ENCODE results near the gene TRAF3.
"Not testable (repeated sequence)": the region's sequence is repeated elsewhere in the genome, so short reads cannot be mapped to it uniquely, and the experiment has no call there.

The TRAF3 gene

GRCh38 chr14:102806447-102806846, 29.2 kb downstream of the TRAF3 start:
- DNase-seq (ENCODE audit: low spot score) = no peak

GRCh38 chr14:102807013-102807406, 29.8 kb downstream of the TRAF3 start:
- DNase-seq (ENCODE audit: low spot score) = no peak

DNA sequence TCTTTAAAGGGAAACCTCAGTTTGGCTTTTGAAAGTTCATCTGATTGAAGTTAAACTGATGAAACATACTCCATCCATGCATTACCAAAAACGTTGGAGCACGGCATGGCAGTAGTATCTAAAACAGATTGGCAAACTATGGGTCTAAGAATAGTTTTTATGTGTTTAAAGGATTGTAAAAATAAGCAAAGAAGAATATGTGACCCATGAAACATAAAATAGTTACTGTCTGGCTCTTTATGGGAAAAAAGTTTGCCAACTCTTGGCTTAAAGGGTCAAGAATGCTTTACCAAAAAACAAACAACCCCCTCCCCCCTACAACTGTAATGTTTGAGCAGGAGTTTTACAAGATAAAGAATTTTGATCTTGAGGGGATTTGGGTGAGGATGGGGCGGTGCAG, 32.6 kb downstream of the TRAF3 start:
- no peak for DNase-seq (ENCODE audit: low spot score)

GRCh38 chr14:102810523-102810922, 33.3 kb downstream of the TRAF3 start:
- DNase-seq (ENCODE audit: low spot score) = no peak

GRCh38 chr14:102811254-102811963, 34.2 kb downstream of the TRAF3 start:
- no peak for DNase-seq (ENCODE audit: low spot score)

DNA sequence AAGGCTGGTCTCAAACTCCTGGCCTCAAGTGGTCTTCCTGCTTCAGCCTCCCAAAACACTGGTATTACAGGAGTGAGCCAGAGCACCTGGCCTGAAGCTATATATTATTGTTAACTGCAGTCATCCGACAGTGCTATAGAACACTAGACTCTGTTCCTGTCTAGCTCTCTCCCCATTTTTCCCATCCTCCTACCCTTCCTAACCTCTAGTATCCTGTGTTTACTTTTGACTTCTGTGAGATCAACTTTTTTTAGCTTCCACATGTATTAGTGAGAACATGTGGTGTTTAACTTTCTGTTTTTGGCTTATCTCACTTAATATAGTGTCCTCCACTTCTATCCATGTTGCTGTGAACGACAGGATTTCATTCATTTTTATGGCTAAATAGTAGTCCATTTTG, 34.7 kb downstream of the TRAF3 start:
- no peak for DNase-seq (ENCODE audit: low spot score)

DNA sequence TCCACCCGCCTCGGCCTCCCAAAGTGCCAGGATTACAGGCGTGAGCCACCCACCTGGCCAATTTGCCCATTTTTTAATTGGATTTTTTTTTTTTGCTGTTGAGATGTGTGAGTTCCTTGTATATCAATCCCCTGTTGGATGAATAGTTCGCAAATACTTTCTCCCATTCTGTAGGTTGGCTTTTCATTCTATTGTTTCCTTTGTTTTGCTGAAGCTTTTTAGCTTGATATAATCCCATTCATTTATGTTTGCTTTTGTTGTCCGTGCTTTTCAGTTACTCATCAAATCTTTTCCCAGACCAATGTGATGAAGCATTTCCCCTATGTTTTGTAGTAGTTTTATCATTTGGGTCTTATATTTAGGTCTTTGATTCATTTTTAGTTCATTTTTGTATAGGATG, 36.4 kb downstream of the TRAF3 start:
- no peak for DNase-seq (ENCODE audit: low spot score)

DNA sequence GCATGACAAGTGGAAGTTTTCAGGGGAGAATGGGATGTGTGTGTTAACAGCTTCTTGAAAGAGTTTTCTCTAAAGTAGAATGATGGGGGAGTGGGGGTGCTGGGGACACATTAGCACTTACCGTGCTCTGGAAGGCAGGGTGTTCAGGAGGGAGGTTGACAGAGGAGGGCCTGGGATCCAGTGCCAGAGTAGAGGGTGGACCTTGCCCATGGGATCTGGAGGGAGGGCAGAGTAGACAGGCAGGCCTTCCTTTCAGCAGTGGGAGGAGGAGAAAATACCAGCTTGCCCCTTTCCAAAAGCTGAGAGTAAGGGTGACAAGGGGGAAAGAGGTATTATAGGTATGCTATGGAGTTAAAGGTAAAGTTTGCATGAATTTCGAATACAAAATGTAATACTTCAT, 40.1 kb downstream of the TRAF3 start:
- DNase-seq (ENCODE audit: low spot score) = no peak

- no peak for DNase-seq (ENCODE audit: low spot score)
These were observed 41.0 kb downstream of the TRAF3 start for GRCh38 chr14:102817942-102818940.

DNA sequence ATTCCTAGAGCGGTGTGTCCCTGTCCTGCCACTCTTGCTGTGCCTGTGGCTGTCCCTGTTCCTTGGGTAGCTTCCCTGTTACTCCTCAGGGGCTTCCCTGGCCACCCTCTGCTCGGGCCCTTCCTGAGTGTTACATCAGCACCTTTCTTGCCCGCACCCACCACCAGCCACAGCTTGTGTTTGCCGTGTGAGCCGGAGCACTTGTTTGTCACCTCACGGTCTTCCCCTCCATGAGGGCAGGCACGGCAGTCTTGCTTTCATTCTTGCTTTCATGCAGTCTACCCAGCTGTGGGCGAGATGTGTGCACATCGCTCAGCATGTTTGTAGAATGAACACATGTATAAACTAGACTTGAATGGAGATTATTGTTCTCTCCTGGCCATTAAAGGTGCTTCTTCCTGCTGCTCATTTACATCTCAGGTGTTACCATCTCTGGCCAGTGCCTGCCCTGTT, 42.0 kb downstream of the TRAF3 start:
- no peak for DNase-seq (ENCODE audit: low spot score)

DNA sequence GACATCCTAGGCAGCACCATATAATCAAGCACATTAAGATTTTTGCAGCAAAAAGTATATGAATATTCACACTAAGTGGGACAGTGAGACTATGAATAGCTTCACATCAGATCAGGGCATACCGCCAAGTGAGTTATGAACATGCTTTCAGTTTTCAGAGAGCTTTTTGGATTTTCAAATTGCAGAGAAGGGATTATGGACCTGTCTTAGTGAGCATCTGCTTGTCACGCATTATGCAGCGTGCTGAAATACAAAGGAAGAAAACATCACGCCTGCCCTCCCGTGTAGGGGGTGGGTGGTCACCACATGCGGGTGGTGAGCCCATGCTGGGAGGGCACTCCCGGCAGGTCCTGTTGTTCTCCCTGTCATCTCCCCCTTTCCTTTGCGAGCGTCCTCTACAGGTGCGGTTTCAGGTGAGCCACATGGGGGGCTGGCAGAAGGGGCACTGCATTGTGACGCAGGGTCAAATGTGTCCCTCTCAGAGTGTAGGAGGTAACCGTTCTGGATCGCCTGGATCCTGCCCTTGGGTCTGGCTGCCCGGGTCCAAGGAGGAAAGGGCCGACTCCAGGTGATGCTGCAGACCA, 42.6 kb downstream of the TRAF3 start:
- DNase-seq (ENCODE audit: low spot score) = peak; percentile 21

DNA sequence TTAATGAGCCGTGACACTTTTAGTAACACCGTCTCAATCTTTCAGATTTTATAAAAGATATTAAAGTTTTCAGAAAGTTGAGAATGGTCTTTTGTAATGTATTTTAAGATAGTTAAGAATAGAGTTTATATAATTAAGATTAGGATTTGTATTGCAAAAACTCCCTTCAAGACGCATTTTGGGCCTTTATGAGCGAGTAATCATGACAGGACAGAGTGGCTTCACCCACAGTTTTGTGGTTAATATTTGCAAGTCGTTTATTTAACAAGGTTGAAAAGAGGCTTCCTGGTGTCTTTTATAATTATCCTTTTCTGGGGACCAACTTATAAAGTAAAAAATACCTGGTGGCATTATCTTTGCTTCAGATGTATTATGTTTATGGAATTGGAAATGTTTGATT, 44.0 kb downstream of the TRAF3 start:
- DNase-seq (ENCODE audit: low spot score) = no peak

- DNase-seq (ENCODE audit: low spot score) = no peak
These were observed 45.1 kb downstream of the TRAF3 start for GRCh38 chr14:102822311-102822863.

DNA sequence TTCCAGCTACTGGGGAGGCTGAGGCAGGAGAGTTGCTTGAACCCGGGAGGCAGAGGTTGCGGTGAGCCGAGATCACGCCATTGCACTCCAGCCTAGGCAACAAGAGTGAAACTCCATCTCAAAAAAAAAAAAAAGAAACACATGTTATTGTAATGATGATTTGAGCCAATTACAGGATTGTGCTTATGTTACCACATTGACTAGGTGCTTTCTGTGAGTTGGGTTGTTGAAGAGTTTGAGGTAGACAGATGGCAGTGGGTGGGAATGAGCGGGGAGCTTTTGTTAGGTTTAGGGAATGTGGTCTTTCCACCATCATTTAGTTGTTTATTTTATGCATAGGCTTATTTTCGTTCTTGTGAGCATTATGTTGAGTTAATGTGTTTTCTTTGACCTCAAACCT, 45.6 kb downstream of the TRAF3 start:
- DNase-seq (ENCODE audit: low spot score) = not testable (repeated sequence)

- DNase-seq (ENCODE audit: low spot score) = no peak
These were observed 46.3 kb downstream of the TRAF3 start for GRCh38 chr14:102823546-102823945.

DNA sequence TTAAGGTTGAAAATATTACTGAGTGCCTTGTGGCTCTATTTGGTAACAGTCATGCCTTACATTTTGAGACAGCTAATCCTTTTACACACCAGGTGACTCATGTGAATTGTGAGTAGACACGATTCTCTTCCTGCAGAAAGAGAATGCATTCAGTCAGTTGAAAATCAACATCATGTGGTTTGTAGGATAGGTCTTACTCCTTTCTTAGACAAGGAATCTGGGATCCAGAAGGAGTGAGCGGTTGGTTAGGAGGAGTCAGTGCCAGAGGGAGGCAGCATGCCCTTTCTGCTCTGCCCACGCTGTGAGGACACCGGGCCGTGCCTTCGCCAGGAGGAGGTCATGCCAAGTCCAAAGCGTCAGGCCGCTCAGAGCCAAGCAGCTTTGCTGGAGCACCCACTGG, 47.6 kb downstream of the TRAF3 start:
- DNase-seq (ENCODE audit: low spot score) = no peak

- peak; percentile 47 for DNase-seq (ENCODE audit: low spot score)
These were observed 48.3 kb downstream of the TRAF3 start for GRCh38 chr14:102825307-102826095.

DNA sequence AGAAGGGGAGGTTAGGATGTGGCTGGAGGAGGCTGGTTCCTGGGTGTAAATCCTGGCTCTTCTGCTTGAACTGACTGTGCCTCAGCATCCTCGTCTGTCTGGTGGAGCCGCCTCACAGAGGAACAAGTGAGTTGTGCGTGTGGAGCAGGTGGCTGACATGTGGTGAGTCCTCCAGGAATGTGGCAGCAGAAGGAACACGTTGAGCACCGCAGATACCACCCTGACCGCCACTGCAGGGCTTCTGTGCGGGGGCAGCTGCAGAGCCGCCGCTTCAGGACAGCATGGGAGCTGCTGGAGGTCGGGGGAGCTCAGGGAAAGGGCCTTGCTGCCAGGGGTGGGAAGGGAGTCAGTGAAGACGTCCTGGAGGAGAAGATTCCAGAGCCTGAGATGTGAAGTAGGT, 48.9 kb downstream of the TRAF3 start:
- DNase-seq (ENCODE audit: low spot score) = no peak

- no peak for DNase-seq (ENCODE audit: low spot score)
These were observed 49.8 kb downstream of the TRAF3 start for GRCh38 chr14:102826751-102827675.

- DNase-seq (ENCODE audit: low spot score) = no peak
These were observed 50.5 kb downstream of the TRAF3 start for GRCh38 chr14:102827716-102828115.
